Tibial artery (tissue), 4 donors: ENCODE data around the gene CHKB.
A peak's percentile ranks its signal among the peaks of the same experiment; 100 is the strongest.

Source experiments
- DNase-seq, 2 donors: peaks; one replicate each; pipeline ENCODE4 v3.0.0-alpha.2; 2019
- H3K27ac ChIP-seq, 2 donors: fragments of 200-600 bp; sonication (generic) in 1 of 2; 1 replicate in 1 of 2; 2 replicates in 1 of 2; pipeline ENCODE4 v1.5.1; 2018 to 2019; ENCODE audit warnings: mild to moderate bottlenecking in 1 of 2
- H3K27me3 ChIP-seq, 2 donors: fragments of 200-600 bp; sonication (generic) in 1 of 2; one replicate each; pipeline versions ENCODE4 v1.5.1 to v1.6.0; 2016 to 2019
- H3K36me3 ChIP-seq, 3 donors: fragments of 200-600 bp; sonication (generic) in 2 of 3; one replicate each; pipeline ENCODE4 v1.5.1; 2016 to 2019; ENCODE audit warnings: mild to moderate bottlenecking in 2 of 3
- H3K4me1 ChIP-seq, 4 donors: fragments of 200-600 bp; sonication (generic) in 2 of 4; 1 replicate in 3 of 4; 2 replicates in 1 of 4; pipeline ENCODE4 v1.5.1; 2016 to 2019
- H3K4me3 ChIP-seq, 2 donors: fragments of 200-600 bp; sonication (generic) in 1 of 2; 1 replicate in 1 of 2; 2 replicates in 1 of 2; pipeline ENCODE4 v1.5.1; 2018 to 2019; ENCODE audit warnings: mild to moderate bottlenecking in 2 of 2
- H3K9me3 ChIP-seq, 3 donors: fragments of 200-600 bp; sonication (generic) in 1 of 3; one replicate each; pipeline ENCODE4 v1.5.1; 2016 to 2019
- intact Hi-C: fragments of 100-400 bp; cut with DNase I; formaldehyde crosslinking; loops from one replicate; pipeline ENCODE4 v1.15.0; 2023; ENCODE audit warnings: low total_unique reads
- TF ChIP-seq, protein P1 (sequence below), 2 experiments: fragments of 200-600 bp in 1 of 2; fragments of 450-650 bp in 1 of 2; IDR thresholded peaks; one replicate each; pipeline ENCODE4 v1.5.1; 2017 to 2019; ENCODE audit warnings: antibody characterized with exemption in 2 of 2, mild to moderate bottlenecking in 1 of 2, moderate library complexity in 1 of 2

CHKB gene

GRCh38 chr22:50597097-50597496 is 14.4 kb upstream of the CHKB start:
- Histone ChIP-seq H3K9me3 (no peaks in the 10 kb centered on the region), H3K36me3 (peaks cover 0 to 9% (median 5%) of the 10 kb centered on the region in 3 donors), H3K4me1 (peaks cover 0 to 18% (median 10%) of the 10 kb centered on the region in 4 donors), H3K27me3 (peaks cover 5 to 36% of the 10 kb centered on the region in 2 donors), H3K27ac (no peak overlapping the region), H3K4me3 (no peak overlapping the region)
- intact Hi-C loops, result no loop called here
- TF ChIP-seq, protein P1, sequence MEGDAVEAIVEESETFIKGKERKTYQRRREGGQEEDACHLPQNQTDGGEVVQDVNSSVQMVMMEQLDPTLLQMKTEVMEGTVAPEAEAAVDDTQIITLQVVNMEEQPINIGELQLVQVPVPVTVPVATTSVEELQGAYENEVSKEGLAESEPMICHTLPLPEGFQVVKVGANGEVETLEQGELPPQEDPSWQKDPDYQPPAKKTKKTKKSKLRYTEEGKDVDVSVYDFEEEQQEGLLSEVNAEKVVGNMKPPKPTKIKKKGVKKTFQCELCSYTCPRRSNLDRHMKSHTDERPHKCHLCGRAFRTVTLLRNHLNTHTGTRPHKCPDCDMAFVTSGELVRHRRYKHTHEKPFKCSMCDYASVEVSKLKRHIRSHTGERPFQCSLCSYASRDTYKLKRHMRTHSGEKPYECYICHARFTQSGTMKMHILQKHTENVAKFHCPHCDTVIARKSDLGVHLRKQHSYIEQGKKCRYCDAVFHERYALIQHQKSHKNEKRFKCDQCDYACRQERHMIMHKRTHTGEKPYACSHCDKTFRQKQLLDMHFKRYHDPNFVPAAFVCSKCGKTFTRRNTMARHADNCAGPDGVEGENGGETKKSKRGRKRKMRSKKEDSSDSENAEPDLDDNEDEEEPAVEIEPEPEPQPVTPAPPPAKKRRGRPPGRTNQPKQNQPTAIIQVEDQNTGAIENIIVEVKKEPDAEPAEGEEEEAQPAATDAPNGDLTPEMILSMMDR (IDR thresholded peaks at IDR 0.05), result no peak
- peak in 1 of 2 donors; percentile 3 for DNase-seq

- H3K4me1 ChIP-seq, result peaks cover 0 to 6% (median 1%) of the 10 kb centered on the region in 4 donors
- H3K27me3 ChIP-seq, result peaks cover 0 to 22% of the 10 kb centered on the region in 2 donors
- H3K4me3 ChIP-seq, result no peak overlapping the region
- no peaks in the 10 kb centered on the region for H3K9me3 ChIP-seq
- no peak overlapping the region for H3K27ac ChIP-seq
- intact Hi-C loops, result no loop called here
- H3K36me3 ChIP-seq, result peaks cover 0 to 9% (median 5%) of the 10 kb centered on the region in 3 donors
- no peak for DNase-seq
- TF ChIP-seq, protein P1 (IDR thresholded peaks at IDR 0.05), result no peak
Observed at GRCh38 chr22:50595189-50595588, 12.5 kb upstream of the CHKB start.

DNA sequence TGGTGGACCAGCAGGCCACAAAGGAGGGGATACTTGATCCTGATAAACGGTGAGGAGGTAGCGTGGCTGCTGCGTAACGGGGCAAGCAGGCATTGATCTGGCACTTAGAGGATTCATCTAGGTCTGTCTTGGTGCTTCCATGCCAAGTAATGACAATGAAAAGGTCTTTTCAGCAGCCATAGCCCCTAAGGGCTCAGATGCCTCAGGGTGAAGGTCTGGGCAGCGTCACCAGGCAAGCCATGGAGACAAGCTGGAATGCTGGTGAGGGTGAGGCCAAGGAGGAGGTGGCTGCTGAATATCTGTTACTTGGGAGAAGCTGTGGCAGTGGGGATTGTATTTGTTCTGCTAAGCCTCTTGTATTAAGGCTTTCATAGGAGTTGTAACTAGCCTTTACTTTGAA is 4.8 kb upstream of the CHKB start:
- Histone ChIP-seq H3K27ac (no peak overlapping the region), H3K9me3 (no peaks in the 10 kb centered on the region), H3K4me1 (peaks cover 0 to 9% (median 7%) of the 10 kb centered on the region in 4 donors), H3K4me3 (no peak overlapping the region), H3K36me3 (no peaks in the 10 kb centered on the region), H3K27me3 (no peaks in the 10 kb centered on the region)
- no peak for DNase-seq
- intact Hi-C loops, result no loop called here
- TF ChIP-seq, protein P1 (IDR thresholded peaks at IDR 0.05), result no peak

DNA sequence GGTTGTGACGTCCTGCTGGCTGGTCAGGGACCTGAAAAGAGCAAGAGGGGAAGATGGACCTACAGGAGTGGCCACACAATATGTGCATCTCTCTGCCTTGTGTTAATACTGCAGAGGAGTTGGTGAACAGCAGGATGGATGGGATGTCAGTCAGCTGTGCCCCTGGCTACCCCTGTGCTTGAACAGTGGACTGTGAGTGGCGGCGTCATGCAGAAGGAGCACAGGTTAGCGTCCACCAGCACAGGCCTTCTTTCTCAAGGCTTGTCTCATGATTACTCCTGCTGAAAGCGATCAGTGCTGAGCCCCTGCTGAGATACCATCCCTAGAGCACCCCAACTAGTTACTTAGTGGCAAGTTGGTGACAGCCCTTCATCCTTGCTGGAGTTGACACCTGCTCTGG is 3.8 kb upstream of the CHKB start:
- DNase-seq, result no peak
- H3K36me3 ChIP-seq, result no peaks in the 10 kb centered on the region
- H3K4me1 ChIP-seq, result peaks cover 0 to 17% (median 14%) of the 10 kb centered on the region in 4 donors
- H3K27ac ChIP-seq, result no peak overlapping the region
- intact Hi-C loops, result no loop called here
- TF ChIP-seq, protein P1 (IDR thresholded peaks at IDR 0.05), result no peak
- H3K27me3 ChIP-seq, result no peaks in the 10 kb centered on the region
- H3K9me3 ChIP-seq, result no peaks in the 10 kb centered on the region
- no peak overlapping the region for H3K4me3 ChIP-seq

DNA sequence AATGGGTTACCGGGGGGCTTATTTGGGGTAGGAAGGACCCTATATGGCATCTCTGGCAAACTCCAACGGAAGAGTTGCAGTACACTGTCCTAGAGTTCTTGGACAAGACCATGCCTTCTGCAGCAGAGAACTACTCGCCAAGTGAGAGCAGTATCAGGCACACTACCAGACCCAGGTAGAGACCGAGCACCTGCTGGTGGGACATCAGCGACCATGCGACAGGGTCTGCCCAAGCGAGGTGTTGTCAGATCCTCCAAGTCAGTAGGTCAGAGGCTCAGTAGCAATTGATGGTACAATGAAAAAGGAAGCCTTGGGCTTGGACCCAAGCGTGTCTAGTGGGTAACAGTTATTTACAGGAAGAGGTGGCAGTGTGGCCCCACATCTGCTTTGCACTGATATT is 3.1 kb upstream of the CHKB start:
- H3K27ac ChIP-seq, result no peak overlapping the region
- intact Hi-C loops, result no loop called here
- TF ChIP-seq, protein P1 (IDR thresholded peaks at IDR 0.05), result no peak
- no peak overlapping the region for H3K4me3 ChIP-seq
- no peaks in the 10 kb centered on the region for H3K9me3 ChIP-seq
- H3K4me1 ChIP-seq, result peaks cover 0 to 24% (median 19%) of the 10 kb centered on the region in 4 donors
- H3K36me3 ChIP-seq, result no peaks in the 10 kb centered on the region
- no peak for DNase-seq
- H3K27me3 ChIP-seq, result no peaks in the 10 kb centered on the region

GRCh38 chr22:50585238-50585637 is 2.6 kb upstream of the CHKB start:
- TF ChIP-seq, protein P1 (IDR thresholded peaks at IDR 0.05), result no peak
- intact Hi-C loops, result no loop called here
- no peaks in the 10 kb centered on the region for H3K9me3 ChIP-seq

More at GRCh38 chr22:50585238-50585637, 2.6 kb upstream of the CHKB start:
- peaks cover 0 to under 1% (median 0%) of the 10 kb centered on the region in 3 donors for H3K36me3 ChIP-seq
- no peak overlapping the region for H3K4me3 ChIP-seq
- no peak overlapping the region for H3K27ac ChIP-seq
- no peaks in the 10 kb centered on the region for H3K27me3 ChIP-seq
- no peak for DNase-seq
- peaks cover 0 to 26% (median 19%) of the 10 kb centered on the region in 4 donors for H3K4me1 ChIP-seq
